IPS-18c (cell line): ENCODE data around the gene CHCHD6.

Experiments
- H3K4me3 ChIP-seq: 2 replicates; pipeline ENCODE4 v1.7.0; 2013; ENCODE audit warnings: low read depth, mild to moderate bottlenecking, low read length, moderate library complexity; ENCODE audit not compliant: insufficient read depth
- H3K9me3 ChIP-seq: one replicate; pipeline ENCODE4 v1.6.1; 2013; ENCODE audit warnings: mild to moderate bottlenecking, low read length, moderate library complexity; ENCODE audit not compliant: control insufficient read depth, insufficient read depth

Gene CHCHD6

GRCh38 chr3:126818400-126819095 is 114.5 kb downstream of the CHCHD6 start:
- H3K9me3 ChIP-seq = peaks cover 2% of the 10 kb centered on the region
- no peak overlapping the region for H3K4me3 ChIP-seq

DNA sequence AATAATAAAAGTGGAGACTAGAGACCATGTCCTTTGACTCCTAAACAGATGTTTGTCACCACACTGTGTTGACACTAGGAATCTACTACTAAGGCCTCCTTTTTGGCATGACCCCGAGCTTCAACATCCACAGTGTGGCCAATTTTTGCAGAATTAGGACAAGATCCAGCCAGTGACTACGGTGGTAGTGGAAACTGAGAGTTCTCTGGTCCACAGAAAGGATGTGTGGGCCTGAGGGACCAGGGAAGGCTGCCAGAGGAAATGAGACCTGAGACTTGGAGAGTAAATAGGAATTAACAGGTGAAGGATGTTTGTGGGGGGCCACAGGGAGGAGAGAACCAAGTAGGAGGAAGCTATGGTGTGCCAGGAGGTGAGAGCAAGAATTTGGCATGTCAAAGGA is 122.7 kb downstream of the CHCHD6 start:
- Histone ChIP-seq H3K9me3 (no peaks in the 10 kb centered on the region), H3K4me3 (no peak overlapping the region)

GRCh38 chr3:126827121-126827520 is 123.1 kb downstream of the CHCHD6 start:
- no peaks in the 10 kb centered on the region for H3K9me3 ChIP-seq
- H3K4me3 ChIP-seq = no peak overlapping the region

- Histone ChIP-seq H3K9me3 (no peaks in the 10 kb centered on the region), H3K4me3 (no peak overlapping the region)
These were observed 124.3 kb downstream of the CHCHD6 start for GRCh38 chr3:126828306-126828705.

GRCh38 chr3:126832933-126833332 is 128.9 kb downstream of the CHCHD6 start:
- H3K9me3 ChIP-seq = no peaks in the 10 kb centered on the region
- H3K4me3 ChIP-seq = no peak overlapping the region

DNA sequence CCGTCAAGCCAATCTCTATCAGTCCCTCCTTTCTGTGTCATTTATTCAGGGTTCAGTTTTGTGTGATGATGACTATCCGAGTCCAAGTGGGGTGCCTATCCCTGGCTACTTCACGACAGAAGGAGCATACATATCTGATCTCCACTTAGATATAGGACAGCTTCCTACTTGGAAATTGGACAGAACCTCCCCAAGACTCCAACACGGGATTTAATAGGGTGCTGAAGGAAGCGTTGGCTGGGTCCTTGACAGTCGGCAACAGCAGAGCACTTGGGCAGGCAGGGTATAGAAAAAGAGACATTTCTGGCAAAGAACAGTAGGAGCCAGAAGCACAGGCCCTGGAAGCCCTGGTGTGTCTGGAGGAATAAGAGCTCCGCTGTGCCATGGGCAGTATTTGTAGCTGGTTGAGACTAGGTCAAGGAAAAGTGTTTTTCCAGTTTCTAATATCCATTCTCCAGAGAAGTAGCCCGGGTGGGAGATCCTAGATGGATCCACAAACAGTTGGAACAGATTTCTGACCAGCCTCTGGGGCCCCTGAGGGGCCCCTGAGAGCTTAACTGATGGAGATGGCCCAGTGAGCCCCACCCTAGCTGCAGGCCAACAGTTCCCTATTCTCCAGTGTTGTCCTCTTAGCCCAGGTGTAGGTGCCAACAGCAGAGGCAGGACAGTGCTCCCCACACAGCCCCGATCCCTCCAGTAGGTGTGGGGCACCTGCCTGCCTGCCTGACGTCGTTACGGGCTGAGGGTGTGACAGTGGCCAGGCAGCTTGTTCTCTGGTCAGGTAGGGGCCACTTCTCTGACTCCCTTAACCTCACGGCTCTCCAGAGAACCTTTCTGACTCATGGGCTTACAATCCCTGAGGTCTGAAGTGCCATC is 130.8 kb downstream of the CHCHD6 start:
- H3K9me3 ChIP-seq = no peaks in the 10 kb centered on the region
- H3K4me3 ChIP-seq = no peak overlapping the region

DNA sequence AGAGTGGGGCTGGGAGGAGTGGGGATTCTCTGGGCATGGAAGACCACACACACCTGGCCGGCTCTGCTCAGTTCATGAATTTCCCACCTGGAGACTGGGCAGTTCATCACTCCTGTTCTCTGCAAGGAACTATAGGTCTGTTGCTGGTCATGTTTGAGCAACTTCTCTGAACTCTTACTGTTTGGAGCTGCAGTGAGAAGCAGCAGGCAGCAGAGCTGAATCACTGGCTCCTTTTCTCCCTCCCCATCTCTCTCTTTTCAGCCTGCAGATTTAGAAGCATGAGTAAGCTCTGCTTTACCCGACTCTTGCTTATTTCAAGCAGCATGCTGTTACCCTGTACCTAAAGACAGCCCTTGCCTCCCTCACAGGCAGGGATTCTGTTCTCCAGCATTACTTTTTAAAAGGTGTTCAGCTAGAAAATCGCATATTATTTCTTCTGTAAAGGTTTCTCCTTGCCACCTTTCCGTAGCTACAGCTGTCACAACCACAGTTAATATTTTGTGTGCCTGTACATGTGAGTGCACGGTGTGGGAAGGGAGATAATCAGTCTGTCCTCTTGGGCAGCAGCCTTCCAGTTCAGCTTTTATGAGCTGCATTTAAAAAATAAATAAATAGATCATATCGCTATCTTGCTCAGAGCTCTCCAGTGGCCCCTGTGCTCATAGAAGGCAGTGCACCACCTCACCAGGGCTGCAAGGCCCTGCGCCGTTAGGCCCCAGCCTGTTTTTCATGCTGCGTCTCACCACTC is 131.6 kb downstream of the CHCHD6 start:
- Histone ChIP-seq H3K9me3 (no peaks in the 10 kb centered on the region), H3K4me3 (no peak overlapping the region)

DNA sequence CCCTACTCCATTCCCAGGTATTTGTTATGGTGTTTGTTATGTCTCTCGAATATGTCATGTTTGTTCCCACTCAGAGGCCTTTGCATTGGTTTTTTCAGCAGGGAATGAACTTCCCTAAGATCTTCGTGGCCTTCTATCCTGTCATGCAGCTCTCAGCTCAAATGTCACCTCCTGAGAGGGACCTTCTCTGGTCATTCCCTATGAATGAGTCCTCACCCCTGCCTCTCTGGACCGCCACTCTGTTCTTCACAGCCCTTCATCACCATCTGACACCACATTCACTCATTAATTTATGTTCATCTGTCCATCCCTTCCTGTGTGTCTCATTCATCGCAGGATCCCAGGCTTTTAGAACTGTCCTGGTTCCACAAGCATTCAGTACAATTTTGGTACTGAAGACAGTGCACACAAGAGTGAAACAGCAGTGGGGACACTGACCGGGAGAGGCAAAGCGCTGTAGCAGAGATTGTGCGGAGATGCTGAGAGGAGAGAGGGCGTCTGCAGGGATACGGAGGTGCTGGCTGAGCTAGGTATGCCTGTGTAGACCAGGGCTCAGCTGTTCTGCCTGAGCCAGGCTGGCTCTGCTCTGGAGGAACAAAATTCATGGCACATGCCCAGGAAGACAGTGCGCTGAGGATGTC is 132.3 kb downstream of the CHCHD6 start:
- Histone ChIP-seq H3K4me3 (no peak overlapping the region), H3K9me3 (no peaks in the 10 kb centered on the region)

- H3K9me3 ChIP-seq = no peaks in the 10 kb centered on the region
- H3K4me3 ChIP-seq = no peak overlapping the region
These were observed 133.7 kb downstream of the CHCHD6 start for GRCh38 chr3:126837773-126838172.

- H3K4me3 ChIP-seq = no peak overlapping the region
- H3K9me3 ChIP-seq = no peaks in the 10 kb centered on the region
These were observed 142.1 kb downstream of the CHCHD6 start for GRCh38 chr3:126845920-126846715.

DNA sequence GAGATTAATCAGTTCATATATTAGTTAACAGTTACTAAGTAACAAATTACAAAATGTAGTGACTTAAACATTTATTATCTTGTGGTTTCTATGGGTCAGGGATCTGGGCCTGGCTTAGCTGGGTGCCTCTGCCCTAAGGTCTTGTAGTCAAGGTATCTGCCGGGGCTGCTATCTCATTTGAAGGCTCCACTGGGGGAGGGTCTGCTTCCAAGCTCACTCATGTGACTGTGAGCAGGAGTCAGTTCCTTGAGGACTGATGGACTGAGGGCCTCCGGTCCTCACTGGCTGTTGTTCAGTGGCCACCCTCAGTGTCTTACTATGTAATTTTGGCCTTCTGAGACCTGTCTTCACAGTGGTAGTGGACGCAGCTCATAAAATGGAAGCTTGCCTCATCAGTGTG is 143.0 kb downstream of the CHCHD6 start:
- Histone ChIP-seq H3K4me3 (no peak overlapping the region), H3K9me3 (no peaks in the 10 kb centered on the region)

- H3K4me3 ChIP-seq = no peak overlapping the region
These were observed 145.0 kb downstream of the CHCHD6 start for GRCh38 chr3:126848991-126849390.

GRCh38 chr3:126849768-126850167 is 145.7 kb downstream of the CHCHD6 start:
- no peak overlapping the region; the same call in 1 of the 2 replicates for H3K4me3 ChIP-seq
- H3K9me3 ChIP-seq = no peaks in the 10 kb centered on the region

More at GRCh38 chr3:126848991-126849390, 145.0 kb downstream of the CHCHD6 start:
- H3K9me3 ChIP-seq = no peaks in the 10 kb centered on the region

- Histone ChIP-seq H3K4me3 (no peak overlapping the region), H3K9me3 (no peaks in the 10 kb centered on the region)
These were observed 146.5 kb downstream of the CHCHD6 start for GRCh38 chr3:126850370-126851085.

GRCh38 chr3:126851382-126851781 is 147.3 kb downstream of the CHCHD6 start:
- Histone ChIP-seq H3K9me3 (no peaks in the 10 kb centered on the region), H3K4me3 (no peak overlapping the region)

DNA sequence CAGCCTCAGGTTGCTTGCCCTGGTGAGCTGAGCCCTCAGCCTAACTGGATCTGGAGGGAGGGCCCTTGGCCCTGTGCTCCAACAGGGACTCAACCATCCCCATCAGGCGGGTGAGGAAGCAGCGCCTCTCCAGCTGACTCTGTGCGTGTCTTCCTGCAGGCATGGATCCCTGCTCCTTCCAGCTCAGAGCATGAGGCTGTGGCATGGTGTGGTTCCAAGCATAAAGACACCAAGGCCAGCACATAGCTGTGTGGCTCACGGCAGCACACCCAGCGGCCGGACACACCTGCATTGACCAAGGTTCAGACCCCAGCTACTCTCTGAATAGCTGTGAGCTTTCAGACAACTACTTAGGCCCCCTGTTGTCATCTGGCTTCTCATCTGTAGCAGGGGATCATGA is 147.9 kb downstream of the CHCHD6 start:
- Histone ChIP-seq H3K9me3 (no peaks in the 10 kb centered on the region), H3K4me3 (no peak overlapping the region)
